HL-60 (cell line): ENCODE data around the gene CYTIP.

Experiments
- DNase-seq, 2 experiments: peaks; one replicate each; pipeline ENCODE4 v3.0.0-alpha.2; 2010 to 2020; ENCODE audit warnings: low read depth in 1 of 2, low spot score in 1 of 2
- H3K27ac ChIP-seq: fragments of 250-450 bp; sonication (Bioruptor Pico); replicated peaks from 2 replicates; pipeline ENCODE4 v1.5.1; 2020; ENCODE audit warnings: mild to moderate bottlenecking, moderate library complexity
- H3K27me3 ChIP-seq: fragments of 250-450 bp; sonication (Bioruptor Pico); 2 replicates; pipeline ENCODE4 v1.5.1; 2021; ENCODE audit warnings: mild to moderate bottlenecking, moderate library complexity; ENCODE audit not compliant: insufficient read depth, poor library complexity, severe bottlenecking
- H3K4me3 ChIP-seq: replicated peaks from 2 replicates; pipeline ENCODE4 v1.5.1; 2011; ENCODE audit warnings: mild to moderate bottlenecking, control low read depth, low read length; ENCODE audit not compliant: insufficient read depth
- CTCF ChIP-seq: IDR thresholded peaks from one replicate; pipeline ENCODE4 v1.5.1; 2011; ENCODE audit warnings: low read length, control low read depth, inconsistent platforms; ENCODE audit not compliant: insufficient read depth
- GABPA ChIP-seq: IDR thresholded peaks from 2 replicates; pipeline ENCODE4 v1.6.1; 2012; ENCODE audit warnings: low read depth
- POLR2AphosphoS5 ChIP-seq: IDR thresholded peaks from 2 replicates; pipeline ENCODE4 v1.6.1; 2012; ENCODE audit warnings: low read depth
- REST ChIP-seq: IDR thresholded peaks from 2 replicates; pipeline ENCODE4 v1.6.1; 2012; ENCODE audit warnings: low read depth; ENCODE audit not compliant: insufficient replicate concordance
- SPI1 ChIP-seq: IDR thresholded peaks from 2 replicates; pipeline ENCODE4 v1.6.1; 2012; ENCODE audit warnings: low read depth, mild to moderate bottlenecking, borderline replicate concordance

Gene CYTIP

GRCh38 chr2:157480182-157480961 is 36.5 kb upstream of the CYTIP start:
- H3K27ac ChIP-seq: no peak overlapping the region
- no peak overlapping the region for H3K4me3 ChIP-seq
- DNase-seq: peak in 1 of 2 experiments; percentile 59
- no peaks in the 10 kb centered on the region for H3K27me3 ChIP-seq
- TF ChIP-seq GABPA: no peak
- no peak for TF ChIP-seq CTCF
- no peak for TF ChIP-seq SPI1

GRCh38 chr2:157479081-157480027 is 35.5 kb upstream of the CYTIP start:
- DNase-seq: no peak

GRCh38 chr2:157477919-157478318 is 34.0 kb upstream of the CYTIP start:
- Histone ChIP-seq H3K27ac (no peak overlapping the region), H3K4me3 (no peak overlapping the region), H3K27me3 (no peaks in the 10 kb centered on the region)
- TF ChIP-seq GABPA: no peak
- TF ChIP-seq POLR2AphosphoS5: no peak
- TF ChIP-seq SPI1: no peak
- TF ChIP-seq CTCF: no peak
- no peak for TF ChIP-seq REST
- DNase-seq: no peak

More at GRCh38 chr2:157479081-157480027, 35.5 kb upstream of the CYTIP start:
- H3K4me3 ChIP-seq: no peak overlapping the region
- H3K27ac ChIP-seq: no peak overlapping the region
- no peak for TF ChIP-seq REST
- TF ChIP-seq GABPA: no peak
- no peak for TF ChIP-seq SPI1
- TF ChIP-seq CTCF: no peak
- TF ChIP-seq POLR2AphosphoS5: no peak
- no peaks in the 10 kb centered on the region for H3K27me3 ChIP-seq
